GM18505 (cell line): ENCODE results near the gene PPHLN1.

ENCODE experiments used
- ATAC-seq: cut with Tn5 transposase; IDR thresholded peaks from one replicate; pipeline ENCODE4 v1.9.1; 2021; ENCODE audit not compliant: unreplicated experiment
- POLR2A ChIP-seq: IDR thresholded peaks from 4 replicates; pipeline ENCODE4 v1.6.1; 2011; ENCODE audit warnings: borderline replicate concordance; ENCODE audit not compliant: insufficient read depth, insufficient read length; ENCODE audit errors: extremely low read depth

PPHLN1 gene

GRCh38 chr12:42448841-42449240 lies 122.9 kb downstream of the PPHLN1 start:
- ATAC-seq: no peak
- TF ChIP-seq POLR2A: no peak

- ATAC-seq: no peak
- no peak for TF ChIP-seq POLR2A
These were observed 124.3 kb downstream of the PPHLN1 start for GRCh38 chr12:42450248-42450647.

- TF ChIP-seq POLR2A: no peak
- no peak for ATAC-seq
These were observed 132.6 kb downstream of the PPHLN1 start for GRCh38 chr12:42458575-42458974.

- no peak for TF ChIP-seq POLR2A
These were observed 133.4 kb downstream of the PPHLN1 start for GRCh38 chr12:42459336-42459847.

GRCh38 chr12:42462486-42462885 lies 136.5 kb downstream of the PPHLN1 start:
- no peak for ATAC-seq
- no peak for TF ChIP-seq POLR2A

More at GRCh38 chr12:42459336-42459847, 133.4 kb downstream of the PPHLN1 start:
- ATAC-seq: no peak

- no peak for ATAC-seq
- no peak for TF ChIP-seq POLR2A
These were observed 137.7 kb downstream of the PPHLN1 start for GRCh38 chr12:42463671-42464070.

GRCh38 chr12:42468341-42468821 lies 142.4 kb downstream of the PPHLN1 start:
- TF ChIP-seq POLR2A: no peak
- no peak for ATAC-seq

GRCh38 chr12:42468921-42469320 lies 143.0 kb downstream of the PPHLN1 start:
- peak; percentile 3 for ATAC-seq
- TF ChIP-seq POLR2A: no peak

- ATAC-seq: peak; percentile 97
- no peak for TF ChIP-seq POLR2A
These were observed 143.6 kb downstream of the PPHLN1 start for GRCh38 chr12:42469355-42470175.

GRCh38 chr12:42472376-42472775 lies 146.4 kb downstream of the PPHLN1 start:
- ATAC-seq: no peak
- TF ChIP-seq POLR2A: no peak

GRCh38 chr12:42473130-42473529 lies 147.2 kb downstream of the PPHLN1 start:
- no peak for TF ChIP-seq POLR2A
- no peak for ATAC-seq

GRCh38 chr12:42473561-42473960 lies 147.6 kb downstream of the PPHLN1 start:
- TF ChIP-seq POLR2A: no peak
- no peak for ATAC-seq

GRCh38 chr12:42474391-42474790 lies 148.4 kb downstream of the PPHLN1 start:
- TF ChIP-seq POLR2A: no peak
- no peak for ATAC-seq

- ATAC-seq: no peak
- no peak for TF ChIP-seq POLR2A
These were observed 149.1 kb downstream of the PPHLN1 start for GRCh38 chr12:42475106-42475505.
